RWPE1 (cell line): ENCODE measurements around the gene MANEAL.

Experiments used
- CTCF ChIA-PET: fragments of 350-600 bp; sonication (Branson Sonifier 250); formaldehyde crosslinking; extraction: SDS; loops from one replicate; lab custom pipeline; 2021; lab: Yijun Ruan, JAX
- POLR2A ChIA-PET: fragments of 400-600 bp; formaldehyde crosslinking; extraction: SDS; loops from one replicate; lab custom pipeline; 2020; ENCODE audit warnings: antibody characterized with exemption; ENCODE audit not compliant: low non-redundant PET; lab: Yijun Ruan, JAX
- DNase-seq: peaks from one replicate; pipeline ENCODE4 v3.0.0; 2012; ENCODE audit warnings: low spot score
- H3K27ac ChIP-seq: fragments of 450-650 bp; 2 replicates; pipeline ENCODE4 v1.5.1; 2017
- TF ChIP-seq, protein P1 (sequence below): fragments of 450-650 bp; conservative IDR thresholded peaks from 2 replicates; pipeline ENCODE4 v1.5.1; 2017; ENCODE audit warnings: low read depth, mild to moderate bottlenecking

The MANEAL gene

DNA sequence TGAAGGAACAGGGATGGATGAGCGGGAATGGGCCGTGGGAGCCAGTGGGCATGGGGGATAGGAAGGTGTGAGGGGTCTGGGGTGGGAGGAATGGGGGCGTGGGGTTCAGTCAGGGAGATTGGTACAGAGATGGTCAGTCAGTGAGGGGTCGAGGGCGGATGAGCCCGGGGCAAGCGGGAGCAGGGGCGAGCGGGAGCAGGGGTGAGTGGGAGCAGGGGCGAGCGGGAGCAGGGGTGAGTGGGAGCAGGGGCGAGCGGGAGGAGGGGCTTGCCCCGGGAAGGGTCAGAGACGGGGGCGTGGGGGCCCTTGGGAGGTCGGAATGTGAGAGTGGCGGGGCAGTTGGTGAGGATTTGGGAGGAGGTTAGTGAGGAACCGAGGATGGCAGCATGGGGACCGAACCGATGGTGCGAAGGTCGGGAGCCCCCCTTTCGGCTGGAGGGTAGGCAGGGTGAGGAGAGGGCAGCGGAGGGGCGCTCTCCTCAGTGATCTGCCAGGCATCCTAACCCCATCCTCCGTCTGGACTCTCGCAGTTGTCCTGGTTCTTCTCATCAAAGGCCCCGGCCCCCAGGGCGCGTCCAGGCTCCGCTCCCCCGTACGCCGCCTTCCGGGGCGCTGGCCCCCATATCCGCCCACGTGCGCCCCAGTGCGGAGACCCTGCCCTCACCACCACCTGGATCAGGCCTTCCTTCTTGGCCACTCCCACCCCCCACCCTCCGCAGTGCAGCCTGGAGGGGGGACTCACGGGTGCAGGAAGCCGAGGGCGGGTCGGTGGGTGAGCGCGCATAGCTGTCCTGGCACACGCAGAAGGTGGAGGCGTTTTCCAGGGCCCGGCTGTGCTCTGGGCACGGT, 40.0 kb upstream of the MANEAL start:
- no peak for DNase-seq
- TF ChIP-seq, protein P1, sequence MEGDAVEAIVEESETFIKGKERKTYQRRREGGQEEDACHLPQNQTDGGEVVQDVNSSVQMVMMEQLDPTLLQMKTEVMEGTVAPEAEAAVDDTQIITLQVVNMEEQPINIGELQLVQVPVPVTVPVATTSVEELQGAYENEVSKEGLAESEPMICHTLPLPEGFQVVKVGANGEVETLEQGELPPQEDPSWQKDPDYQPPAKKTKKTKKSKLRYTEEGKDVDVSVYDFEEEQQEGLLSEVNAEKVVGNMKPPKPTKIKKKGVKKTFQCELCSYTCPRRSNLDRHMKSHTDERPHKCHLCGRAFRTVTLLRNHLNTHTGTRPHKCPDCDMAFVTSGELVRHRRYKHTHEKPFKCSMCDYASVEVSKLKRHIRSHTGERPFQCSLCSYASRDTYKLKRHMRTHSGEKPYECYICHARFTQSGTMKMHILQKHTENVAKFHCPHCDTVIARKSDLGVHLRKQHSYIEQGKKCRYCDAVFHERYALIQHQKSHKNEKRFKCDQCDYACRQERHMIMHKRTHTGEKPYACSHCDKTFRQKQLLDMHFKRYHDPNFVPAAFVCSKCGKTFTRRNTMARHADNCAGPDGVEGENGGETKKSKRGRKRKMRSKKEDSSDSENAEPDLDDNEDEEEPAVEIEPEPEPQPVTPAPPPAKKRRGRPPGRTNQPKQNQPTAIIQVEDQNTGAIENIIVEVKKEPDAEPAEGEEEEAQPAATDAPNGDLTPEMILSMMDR: no peak
- ChIA-PET POLR2A (no interaction called here), CTCF (interaction anchor here (0.7 kb wide), 1 partner anchor 129 kb away, joined by 3 read pairs; no protein-coding TSS in a partner anchor)
- no peak overlapping the region for H3K27ac ChIP-seq

DNA sequence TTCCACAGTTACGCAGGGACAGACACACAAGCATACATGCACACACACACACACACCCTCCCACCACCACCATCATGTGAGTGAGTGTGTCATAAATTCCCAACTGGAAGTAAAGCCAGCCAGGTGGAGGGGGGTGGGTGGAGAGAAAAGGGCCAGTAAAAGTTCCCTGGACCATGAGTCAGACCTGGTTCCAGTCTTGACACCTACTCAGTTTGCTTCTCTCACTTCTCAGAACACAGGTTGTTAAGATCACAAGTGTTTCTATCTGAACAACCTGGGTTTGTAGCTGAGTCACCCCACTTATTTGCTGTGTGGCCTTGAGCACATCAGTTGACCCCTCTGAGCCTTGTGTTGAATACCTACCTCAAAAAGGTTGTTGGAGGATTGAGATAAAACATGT, 38.4 kb upstream of the MANEAL start:
- DNase-seq: peak; percentile 63
- POLR2A ChIA-PET: no interaction called here
- no peak overlapping the region for H3K27ac ChIP-seq
- TF ChIP-seq, protein P1: no peak
- CTCF ChIA-PET: no interaction called here

DNA sequence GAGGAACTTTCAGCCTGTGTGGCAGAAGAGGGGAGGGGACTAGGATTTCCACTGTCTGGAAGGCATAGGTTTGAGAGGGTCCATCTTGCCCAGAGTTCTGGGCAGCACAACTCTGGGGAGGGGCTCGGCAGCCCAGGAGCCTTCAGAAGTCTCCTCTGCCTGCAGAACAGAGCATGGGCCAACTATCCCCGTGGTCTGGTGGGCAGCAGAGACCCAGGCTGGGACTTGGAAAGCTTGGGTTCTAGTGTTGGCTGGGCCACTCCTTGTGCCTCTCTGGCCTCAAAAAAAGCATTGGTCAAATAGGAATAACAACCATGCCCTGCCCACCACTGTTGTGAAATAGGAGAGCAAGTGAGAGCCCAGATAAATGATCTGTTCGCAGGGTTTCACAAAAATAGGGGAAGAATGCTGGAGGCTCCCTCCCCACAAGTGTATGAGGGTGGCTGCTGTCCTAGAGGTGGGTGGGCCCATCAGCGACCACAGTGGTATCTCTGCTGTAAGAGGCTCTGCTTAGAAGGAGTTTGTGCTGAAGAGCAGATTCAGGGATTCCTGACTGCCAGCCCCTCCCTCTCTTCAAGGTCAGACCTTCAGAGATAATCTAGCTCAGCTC, 37.6 kb upstream of the MANEAL start:
- DNase-seq: no peak
- no peak overlapping the region for H3K27ac ChIP-seq
- CTCF ChIA-PET: no interaction called here
- POLR2A ChIA-PET: no interaction called here
- TF ChIP-seq, protein P1: no peak

DNA sequence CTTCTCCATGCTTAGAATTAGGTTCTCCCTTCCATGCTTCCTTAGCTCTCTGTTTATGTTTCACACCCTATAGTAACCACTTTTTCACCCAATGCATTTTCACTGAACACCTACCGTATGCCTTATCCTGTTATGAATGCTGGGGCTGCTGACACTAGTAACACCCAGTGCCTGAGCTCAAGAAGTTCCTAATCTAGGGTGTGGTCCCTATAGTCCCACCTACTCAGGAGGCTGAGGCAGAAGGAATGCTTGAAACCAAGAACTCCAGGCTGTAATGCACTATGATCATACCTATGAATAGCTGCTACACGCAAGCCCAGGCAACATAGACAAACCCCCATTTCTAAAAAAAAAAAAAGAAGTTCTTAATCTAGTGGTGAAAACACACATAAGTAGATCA, 34.2 kb upstream of the MANEAL start:
- DNase-seq: no peak
- ChIA-PET CTCF (no interaction called here), POLR2A (no interaction called here)
- H3K27ac ChIP-seq: no peak overlapping the region
- TF ChIP-seq, protein P1: no peak

DNA sequence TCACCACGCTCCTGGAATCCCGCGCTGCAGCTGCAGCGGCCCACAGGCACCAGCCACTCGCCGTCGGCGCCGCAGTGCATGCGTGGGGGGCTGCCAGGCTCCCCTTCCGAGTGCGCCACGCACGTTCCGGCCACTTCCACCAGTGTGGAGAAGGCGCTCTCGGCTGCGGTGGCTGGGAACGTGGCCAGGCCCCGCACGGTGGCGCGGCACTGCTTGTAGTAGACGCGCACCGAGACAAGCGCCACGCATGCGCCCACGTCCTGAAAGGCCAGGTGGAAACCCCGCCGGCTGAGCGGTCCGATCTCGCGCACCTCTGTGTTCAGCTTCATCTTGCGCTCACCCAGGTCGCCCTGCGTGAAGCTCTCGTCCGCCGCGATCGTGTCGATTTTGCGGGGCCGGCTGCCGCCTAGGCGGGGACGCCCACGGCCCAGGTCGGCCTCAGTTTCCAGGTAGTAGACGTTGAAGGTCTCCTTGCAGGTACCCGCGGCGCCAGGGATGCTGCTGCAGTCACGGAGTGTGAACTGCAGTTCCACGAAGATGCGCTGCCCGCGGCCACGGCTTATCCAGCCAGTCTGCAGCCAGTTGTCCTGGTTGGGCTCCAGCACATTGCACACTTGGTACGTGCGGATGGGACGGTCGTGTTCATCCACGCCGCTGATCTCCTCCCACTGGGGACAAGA, 32.1 kb upstream of the MANEAL start:
- POLR2A ChIA-PET: no interaction called here
- CTCF ChIA-PET: interaction anchor here (0.7 kb wide), 1 partner anchor 37 kb away, joined by 5 read pairs; no protein-coding TSS in a partner anchor

DNA sequence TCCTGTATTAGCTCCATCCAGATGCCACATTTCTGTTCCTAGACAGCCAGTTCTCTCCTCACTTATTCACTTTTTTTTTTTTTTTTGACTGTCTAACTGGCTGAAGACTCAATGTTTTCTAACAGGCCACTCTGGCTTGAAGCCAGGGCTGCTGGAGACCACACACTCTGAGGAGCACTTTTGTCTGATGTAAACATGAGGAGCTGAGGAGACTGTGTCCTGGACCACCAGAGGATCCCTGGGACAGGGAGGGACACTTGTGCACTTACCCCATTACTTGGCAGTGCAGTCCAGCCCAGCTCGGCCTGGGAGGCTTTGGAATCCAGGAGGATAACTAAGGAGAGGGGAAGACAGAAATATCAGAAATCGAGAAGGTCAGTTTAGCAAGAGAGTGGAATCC, 31.1 kb upstream of the MANEAL start:
- POLR2A ChIA-PET: no interaction called here
- no peak for DNase-seq
- CTCF ChIA-PET: interaction anchor here (0.6 to 1.5 kb wide), 2 partner anchors 14 to 1246 kb away, joined by 3 to 4 read pairs; no protein-coding TSS in a partner anchor
- H3K27ac ChIP-seq: no peak overlapping the region
- TF ChIP-seq, protein P1: no peak

More for the DNA sequence above, 32.1 kb upstream of the MANEAL start:
- DNase-seq: no peak
- no peak overlapping the region for H3K27ac ChIP-seq
- TF ChIP-seq, protein P1: no peak
